Endothelial cell of umbilical vein (primary cell): ENCODE data around the gene PPP1R13B. TPM values are rescaled to one million over a fixed set of nuclear protein-coding genes. Genes with fewer than 3 reads are reported as not detected.

ENCODE experiments used
- BruUV-seq: library from RNA; stranded (reverse); fragments of 400-500 nt; replicated peaks from 2 replicates; lab custom pipeline; 2021; lab: Mats Ljungman, UMichigan
- CTCF ChIA-PET: fragments of 300-600, 350-600 bp; sonication (Branson Sonifier 250); formaldehyde crosslinking; loops from one replicate; lab custom pipeline; 2021; ENCODE audit warnings: antibody characterized with exemption, inconsistent platforms; lab: Charles Lee
- POLR2A ChIA-PET: fragments of 300-600, 350-600 bp; sonication (Branson Sonifier 250); formaldehyde crosslinking; loops from one replicate; lab custom pipeline; 2021; ENCODE audit warnings: antibody characterized with exemption, inconsistent platforms; lab: Charles Lee
- DNase-seq: peaks from one replicate; pipeline ENCODE4 v3.0.0-alpha.2; 2011; ENCODE audit warnings: low read depth, low spot score
- FAIRE-seq: peaks from 2 replicates; lab custom pipeline; 2011; peaks lifted over from hg19 to GRCh38; lab: Jason Lieb, UNC
- H2AFZ ChIP-seq: 2 replicates; pipeline ENCODE4 v1.6.0; 2012; ENCODE audit warnings: low read depth, low read length, control low read depth, inconsistent platforms
- H3K27ac ChIP-seq: 2 replicates; pipeline ENCODE4 v1.5.1; 2011; ENCODE audit warnings: low read depth, mild to moderate bottlenecking, control low read depth, low read length, moderate library complexity; ENCODE audit not compliant: insufficient read depth
- H3K27me3 ChIP-seq, 2 experiments: 2 replicates each; pipeline versions ENCODE4 v1.6.0 to v1.6.1; 2011; ENCODE audit warnings: low read length in 2 of 2, mixed read lengths in 1 of 2; ENCODE audit not compliant: control insufficient read depth in 2 of 2, insufficient read depth in 2 of 2
- H3K36me3 ChIP-seq, 2 experiments: 2 replicates in 1 of 2; 3 replicates in 1 of 2; pipeline ENCODE4 v1.5.1; 2011; ENCODE audit warnings: low read length in 2 of 2, mild to moderate bottlenecking in 1 of 2, moderate library complexity in 1 of 2; ENCODE audit not compliant: control insufficient read depth in 2 of 2, insufficient read depth in 2 of 2; ENCODE audit errors: extremely low read depth in 1 of 2
- H3K4me1 ChIP-seq: 3 replicates; pipeline ENCODE4 v1.5.1; 2011; ENCODE audit warnings: mild to moderate bottlenecking, low read length; ENCODE audit not compliant: control insufficient read depth, insufficient read depth; ENCODE audit errors: extremely low read depth
- H3K4me2 ChIP-seq: 2 replicates; pipeline ENCODE4 v1.6.1; 2011; ENCODE audit warnings: low read length, control low read depth, mixed read lengths; ENCODE audit not compliant: insufficient read depth
- H3K4me3 ChIP-seq, 3 experiments: fragments of 200-600 bp in 1 of 3; sonication (generic), shearing (Covaris generic) in 1 of 3; replicated peaks in 1 of 3; 2 replicates each; pipeline ENCODE4 v1.5.1; 2011 to 2016; ENCODE audit warnings: control low read depth in 3 of 3, low read length in 3 of 3, mild to moderate bottlenecking in 2 of 3, inconsistent platforms in 1 of 3, low read depth in 1 of 3, moderate library complexity in 1 of 3; ENCODE audit not compliant: insufficient read depth in 1 of 3
- H3K79me2 ChIP-seq: 2 replicates; pipeline ENCODE4 v1.6.0; 2012; ENCODE audit warnings: low read length, inconsistent platforms; ENCODE audit not compliant: control insufficient read depth, insufficient read depth
- H3K9ac ChIP-seq: replicated peaks from 2 replicates; pipeline ENCODE3; 2011; ENCODE audit warnings: low read length, control low read depth; ENCODE audit not compliant: insufficient read depth; ENCODE audit errors: extremely low read depth
- H3K9me1 ChIP-seq: replicated peaks from 3 replicates; pipeline ENCODE4 v1.6.0; 2011; ENCODE audit warnings: mild to moderate bottlenecking, low read length; ENCODE audit not compliant: control insufficient read depth, insufficient read depth; ENCODE audit errors: extremely low read depth
- H3K9me3 ChIP-seq: replicated peaks from 2 replicates; pipeline ENCODE4 v1.5.1; 2012; ENCODE audit warnings: low read length, inconsistent platforms; ENCODE audit not compliant: control insufficient read depth, insufficient read depth
- H4K20me1 ChIP-seq: replicated peaks from 2 replicates; pipeline ENCODE3; 2011; ENCODE audit warnings: mild to moderate bottlenecking, low read length; ENCODE audit not compliant: control insufficient read depth, insufficient read depth; ENCODE audit errors: extremely low read depth
- EZH2 ChIP-seq: IDR thresholded peaks from 2 replicates; pipeline ENCODE4 v1.6.1; 2012; ENCODE audit warnings: borderline replicate concordance, low read depth, mild to moderate bottlenecking, moderate library complexity, low read length, inconsistent platforms; ENCODE audit not compliant: severe bottlenecking
- FOS ChIP-seq: IDR thresholded peaks from 2 replicates; pipeline ENCODE4 v1.6.1; 2011; ENCODE audit warnings: mild to moderate bottlenecking, low read length, moderate library complexity, borderline replicate concordance; ENCODE audit not compliant: insufficient read depth
- GATA2 ChIP-seq: IDR thresholded peaks from 2 replicates; pipeline ENCODE4 v1.7.0; 2011; ENCODE audit warnings: low read depth, mild to moderate bottlenecking, moderate library complexity, mixed read lengths, low read length; ENCODE audit not compliant: insufficient read length, insufficient read depth
- JUN ChIP-seq: IDR thresholded peaks from 2 replicates; pipeline ENCODE4 v1.6.1; 2011; ENCODE audit warnings: borderline replicate concordance, low read depth; ENCODE audit not compliant: insufficient read length, insufficient read depth
- MYC ChIP-seq: IDR thresholded peaks from one replicate; pipeline ENCODE4 v1.6.1; 2011; ENCODE audit warnings: mild to moderate bottlenecking, low read depth, low read length
- POLR2A ChIP-seq: IDR thresholded peaks from 2 replicates; pipeline ENCODE4 v1.6.1; 2012; ENCODE audit warnings: low read depth, mild to moderate bottlenecking, control low read depth, low read length
- POLR2AphosphoS5 ChIP-seq: IDR thresholded peaks from 2 replicates; pipeline ENCODE4 v1.6.1; 2012; ENCODE audit warnings: low read depth, mild to moderate bottlenecking, control low read depth, low read length, moderate library complexity; ENCODE audit not compliant: insufficient read depth
- dilution Hi-C: fragments of 300-500 bp; cut with MboI; formaldehyde crosslinking; loops from one replicate; pipeline ENCODE4 v1.15.0; 2019; ENCODE audit warnings: low sequenced_read_pairs; ENCODE audit not compliant: extremely low pct_ligation_motif_present
- intact Hi-C: fragments of 100-400 bp; cut with micrococcal nuclease; formaldehyde crosslinking; loops from one replicate; pipeline ENCODE4 v1.10.0; 2022
- polyA plus RNA-seq, 4 experiments: library from polyadenylated mRNA; depleted of rRNA in 3 of 4; stranded (reverse) in 3 of 4; unstranded in 1 of 4; fragments of >200 nt; gene quantifications; 2 replicates each; pipeline versions ENCODE4 v1.2.1 to v1.2.3, GENCODE V29; 2011 to 2012; ENCODE audit warnings: missing spikeins in 1 of 4
- total RNA-seq: library from RNA; stranded (reverse); gene quantifications from 2 replicates; pipeline ENCODE4 v1.2.3, GENCODE V29; 2021
- TF ChIP-seq, protein P1 (sequence below): IDR thresholded peaks from 2 replicates; pipeline ENCODE4 v1.6.1; 2011; ENCODE audit not compliant: insufficient read depth, insufficient read length
- TF ChIP-seq, protein P2 (sequence below), 2 donors: IDR thresholded peaks; 1 replicate in 1 of 2; 2 replicates in 1 of 2; pipeline ENCODE4 v1.5.1; 2011; ENCODE audit warnings: low read length in 2 of 2, mild to moderate bottlenecking in 2 of 2, moderate library complexity in 2 of 2, control low read depth in 1 of 2, inconsistent platforms in 1 of 2, low read depth in 1 of 2; ENCODE audit not compliant: insufficient read depth in 1 of 2; ENCODE audit errors: extremely low read depth in 1 of 2

The PPP1R13B gene
- total and polyA plus RNA-seq, 2 donors (not counting 3 experiments of a cell fraction or from before 2014, with no cell fraction given) = 10.0 to 30.0 TPM

DNA sequence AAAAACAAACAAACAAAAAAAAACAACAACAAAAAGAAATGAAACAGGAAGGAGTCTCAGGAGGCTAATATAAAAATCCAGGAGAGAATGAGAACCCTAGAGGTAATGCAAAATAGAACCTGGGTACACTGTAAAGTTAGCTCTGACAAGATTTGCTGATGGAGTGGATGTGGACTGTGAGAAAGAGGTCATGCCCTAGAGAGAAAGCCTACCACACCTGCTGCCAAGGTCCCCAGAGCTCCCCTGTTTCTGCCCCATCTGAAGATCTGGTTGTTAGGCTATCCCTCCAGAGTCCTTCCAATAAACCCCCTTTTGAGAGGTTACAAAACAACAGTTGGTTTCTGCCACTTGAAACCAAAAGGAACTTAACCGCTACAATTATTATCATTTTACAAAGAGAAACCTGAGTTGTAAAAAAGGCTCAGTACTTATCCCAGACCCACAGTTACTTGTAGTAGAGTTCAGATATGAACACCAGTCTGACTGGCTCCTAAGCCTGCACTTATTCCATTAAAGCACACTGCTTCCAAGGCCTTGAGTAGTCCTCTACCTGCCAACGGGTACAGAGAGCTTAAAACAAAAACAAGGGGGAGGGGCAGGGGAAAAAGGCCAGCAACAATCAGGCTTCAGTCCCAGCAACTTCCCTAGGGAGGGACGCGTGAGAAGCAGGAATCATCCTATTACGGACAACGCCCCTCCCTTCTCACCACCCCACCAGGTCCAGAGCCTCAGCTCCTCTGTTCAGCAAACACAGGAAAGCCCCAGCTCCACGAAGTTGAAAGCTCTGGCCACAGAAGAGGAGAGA, 27.7 kb downstream of the PPP1R13B start:
- no peak overlapping the region for H3K9ac ChIP-seq
- intact Hi-C loops = no loop called here

More for the DNA sequence above, 27.7 kb downstream of the PPP1R13B start:
- no TSS peak for BruUV-seq
- dilution Hi-C loops = no loop called here
- peak overlapping the region; percentile 51 for H2AFZ ChIP-seq
- CTCF ChIA-PET = interaction anchor here (0.6 to 5.4 kb wide), 7 partner anchors 11 to 91 kb away, joined by 3 to 47 read pairs (median 4); no protein-coding TSS in a partner anchor
- peaks cover 11% of the 10 kb centered on the region for H3K4me1 ChIP-seq
- peaks cover 2% of the 10 kb centered on the region for H3K79me2 ChIP-seq
- no peak overlapping the region for H3K4me3 ChIP-seq
- H3K9me3 ChIP-seq = no peaks in the 10 kb centered on the region
- no peaks in the 10 kb centered on the region for H3K27me3 ChIP-seq
- no peaks in the 10 kb centered on the region for H4K20me1 ChIP-seq
- POLR2A ChIA-PET = no interaction called here
- H3K27ac ChIP-seq = no peak overlapping the region
- DNase-seq (peak; percentile 30), FAIRE-seq (no peak)
- no peak for TF ChIP-seq JUN
- no peak for TF ChIP-seq POLR2AphosphoS5
- TF ChIP-seq FOS = no peak
- TF ChIP-seq MYC = no peak
- no peak for TF ChIP-seq EZH2
- no peak for TF ChIP-seq GATA2
- TF ChIP-seq POLR2A = no peak
- TF ChIP-seq, protein P1, sequence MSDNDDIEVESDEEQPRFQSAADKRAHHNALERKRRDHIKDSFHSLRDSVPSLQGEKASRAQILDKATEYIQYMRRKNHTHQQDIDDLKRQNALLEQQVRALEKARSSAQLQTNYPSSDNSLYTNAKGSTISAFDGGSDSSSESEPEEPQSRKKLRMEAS = no peak
- TF ChIP-seq, protein P2, sequence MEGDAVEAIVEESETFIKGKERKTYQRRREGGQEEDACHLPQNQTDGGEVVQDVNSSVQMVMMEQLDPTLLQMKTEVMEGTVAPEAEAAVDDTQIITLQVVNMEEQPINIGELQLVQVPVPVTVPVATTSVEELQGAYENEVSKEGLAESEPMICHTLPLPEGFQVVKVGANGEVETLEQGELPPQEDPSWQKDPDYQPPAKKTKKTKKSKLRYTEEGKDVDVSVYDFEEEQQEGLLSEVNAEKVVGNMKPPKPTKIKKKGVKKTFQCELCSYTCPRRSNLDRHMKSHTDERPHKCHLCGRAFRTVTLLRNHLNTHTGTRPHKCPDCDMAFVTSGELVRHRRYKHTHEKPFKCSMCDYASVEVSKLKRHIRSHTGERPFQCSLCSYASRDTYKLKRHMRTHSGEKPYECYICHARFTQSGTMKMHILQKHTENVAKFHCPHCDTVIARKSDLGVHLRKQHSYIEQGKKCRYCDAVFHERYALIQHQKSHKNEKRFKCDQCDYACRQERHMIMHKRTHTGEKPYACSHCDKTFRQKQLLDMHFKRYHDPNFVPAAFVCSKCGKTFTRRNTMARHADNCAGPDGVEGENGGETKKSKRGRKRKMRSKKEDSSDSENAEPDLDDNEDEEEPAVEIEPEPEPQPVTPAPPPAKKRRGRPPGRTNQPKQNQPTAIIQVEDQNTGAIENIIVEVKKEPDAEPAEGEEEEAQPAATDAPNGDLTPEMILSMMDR (IDR thresholded peaks at IDR 0.05; ENCODE audit: extremely low read depth in 1 of 2, insufficient read depth in 1 of 2, low read depth in 1 of 2, low read length in 2 of 2) = no peak
- H3K36me3 ChIP-seq = no peaks in the 10 kb centered on the region
- H3K9me1 ChIP-seq = no peaks in the 10 kb centered on the region
- no peak overlapping the region for H3K4me2 ChIP-seq
